ENCODE measurements around the gene UPK2.

Gene UPK2

GRCh38 chr11:118923721-118924587 is 32.1 kb upstream of the UPK2 start:
- Mint-ChIP-seq H3K27ac (peak overlapping the region; percentile 82), H3K27me3 (ENCODE audit: low read depth) (peaks cover 2% of the 10 kb centered on the region), H3K4me3 (peak overlapping the region; percentile 94), H3K4me1 (ENCODE audit: low read depth) (peaks cover 65% of the 10 kb centered on the region), H3K36me3 (ENCODE audit: low read depth) (peaks cover 23% of the 10 kb centered on the region), H3K9me3 (no peaks in the 10 kb centered on the region)
- DNase-seq (ENCODE audit: low spot score) = no peak

- Mint-ChIP-seq H3K27ac (peak overlapping the region; percentile 82), H3K27me3 (ENCODE audit: low read depth) (peaks cover 2% of the 10 kb centered on the region), H3K4me1 (ENCODE audit: low read depth) (peaks cover 60% of the 10 kb centered on the region), H3K9me3 (no peaks in the 10 kb centered on the region), H3K36me3 (ENCODE audit: low read depth) (peaks cover 21% of the 10 kb centered on the region), H3K4me3 (peak overlapping the region; percentile 94)
- DNase-seq (ENCODE audit: low spot score) = peak; percentile 38
Measured at GRCh38 chr11:118924591-118925585, 31.2 kb upstream of the UPK2 start.

- peak overlapping the region; percentile 98 for H3K4me3 Mint-ChIP-seq
- H3K27ac Mint-ChIP-seq = peak overlapping the region; percentile 94
- no peak for DNase-seq (ENCODE audit: low spot score)
- peaks cover 60% of the 10 kb centered on the region for H3K4me1 Mint-ChIP-seq (ENCODE audit: low read depth)
- H3K36me3 Mint-ChIP-seq (ENCODE audit: low read depth) = peaks cover 13% of the 10 kb centered on the region
- no peaks in the 10 kb centered on the region for H3K9me3 Mint-ChIP-seq
- H3K27me3 Mint-ChIP-seq (ENCODE audit: low read depth) = peaks cover 5% of the 10 kb centered on the region
Measured at GRCh38 chr11:118927554-118928100, 28.5 kb upstream of the UPK2 start.

- H3K36me3 Mint-ChIP-seq (ENCODE audit: low read depth) = peaks cover 10% of the 10 kb centered on the region
Measured at GRCh38 chr11:118928101-118928869, 27.8 kb upstream of the UPK2 start.

GRCh38 chr11:118928870-118929500 is 27.1 kb upstream of the UPK2 start:
- peak overlapping the region; percentile 98 for H3K4me3 Mint-ChIP-seq
- peaks cover 3% of the 10 kb centered on the region for H3K36me3 Mint-ChIP-seq (ENCODE audit: low read depth)
- peaks cover 49% of the 10 kb centered on the region for H3K4me1 Mint-ChIP-seq (ENCODE audit: low read depth)
- peak overlapping the region; percentile 94 for H3K27ac Mint-ChIP-seq
- H3K9me3 Mint-ChIP-seq = no peaks in the 10 kb centered on the region
- peak; percentile 46 for DNase-seq (ENCODE audit: low spot score)
- peaks cover 5% of the 10 kb centered on the region for H3K27me3 Mint-ChIP-seq (ENCODE audit: low read depth)

More at GRCh38 chr11:118928101-118928869, 27.8 kb upstream of the UPK2 start:
- H3K27me3 Mint-ChIP-seq (ENCODE audit: low read depth) = peaks cover 5% of the 10 kb centered on the region
- no peaks in the 10 kb centered on the region for H3K9me3 Mint-ChIP-seq
- peak overlapping the region; percentile 94 for H3K27ac Mint-ChIP-seq
- peak; percentile 87 for DNase-seq (ENCODE audit: low spot score)
- H3K4me3 Mint-ChIP-seq = peak overlapping the region; percentile 98
- peaks cover 56% of the 10 kb centered on the region for H3K4me1 Mint-ChIP-seq (ENCODE audit: low read depth)

GRCh38 chr11:118929501-118930093 is 26.5 kb upstream of the UPK2 start:
- Mint-ChIP-seq H3K36me3 (ENCODE audit: low read depth) (no peaks in the 10 kb centered on the region), H3K9me3 (no peaks in the 10 kb centered on the region), H3K27me3 (ENCODE audit: low read depth) (peaks cover 5% of the 10 kb centered on the region), H3K4me3 (peak overlapping the region; percentile 89), H3K4me1 (ENCODE audit: low read depth) (peaks cover 44% of the 10 kb centered on the region), H3K27ac (peak overlapping the region; percentile 94)
- peak; percentile 57 for DNase-seq (ENCODE audit: low spot score)

- Mint-ChIP-seq H3K36me3 (ENCODE audit: low read depth) (no peaks in the 10 kb centered on the region), H3K27me3 (ENCODE audit: low read depth) (peaks cover 5% of the 10 kb centered on the region), H3K4me1 (ENCODE audit: low read depth) (peaks cover 44% of the 10 kb centered on the region), H3K9me3 (no peaks in the 10 kb centered on the region), H3K27ac (peak overlapping the region; percentile 94), H3K4me3 (peak overlapping the region; percentile 89)
- peak; percentile 82 for DNase-seq (ENCODE audit: low spot score)
Measured at GRCh38 chr11:118930094-118930712, 25.9 kb upstream of the UPK2 start.

- H3K4me3 Mint-ChIP-seq = no peak overlapping the region
- H3K4me1 Mint-ChIP-seq (ENCODE audit: low read depth) = peaks cover 38% of the 10 kb centered on the region
- DNase-seq (ENCODE audit: low spot score) = no peak
- H3K36me3 Mint-ChIP-seq (ENCODE audit: low read depth) = no peaks in the 10 kb centered on the region
- peaks cover 3% of the 10 kb centered on the region for H3K27me3 Mint-ChIP-seq (ENCODE audit: low read depth)
- no peak overlapping the region for H3K27ac Mint-ChIP-seq
- no peaks in the 10 kb centered on the region for H3K9me3 Mint-ChIP-seq
Measured at GRCh38 chr11:118931571-118931970, 24.5 kb upstream of the UPK2 start.

GRCh38 chr11:118933486-118933885 is 22.6 kb upstream of the UPK2 start:
- Mint-ChIP-seq H3K27me3 (ENCODE audit: low read depth) (peaks cover 3% of the 10 kb centered on the region), H3K4me1 (ENCODE audit: low read depth) (peaks cover 19% of the 10 kb centered on the region), H3K36me3 (ENCODE audit: low read depth) (no peaks in the 10 kb centered on the region), H3K27ac (no peak overlapping the region), H3K9me3 (no peaks in the 10 kb centered on the region), H3K4me3 (no peak overlapping the region)
- no peak for DNase-seq (ENCODE audit: low spot score)

- Mint-ChIP-seq H3K4me3 (no peak overlapping the region), H3K9me3 (no peaks in the 10 kb centered on the region), H3K27ac (no peak overlapping the region), H3K4me1 (ENCODE audit: low read depth) (peaks cover 19% of the 10 kb centered on the region), H3K36me3 (ENCODE audit: low read depth) (no peaks in the 10 kb centered on the region), H3K27me3 (ENCODE audit: low read depth) (peaks cover 3% of the 10 kb centered on the region)
- no peak for DNase-seq (ENCODE audit: low spot score)
Measured at GRCh38 chr11:118935376-118935775, 20.7 kb upstream of the UPK2 start.

- DNase-seq (ENCODE audit: low spot score) = no peak
- H3K27me3 Mint-ChIP-seq (ENCODE audit: low read depth) = no peaks in the 10 kb centered on the region
- H3K9me3 Mint-ChIP-seq = no peaks in the 10 kb centered on the region
- no peaks in the 10 kb centered on the region for H3K36me3 Mint-ChIP-seq (ENCODE audit: low read depth)
- peak overlapping the region; percentile 27 for H3K27ac Mint-ChIP-seq
- H3K4me1 Mint-ChIP-seq (ENCODE audit: low read depth) = peaks cover 18% of the 10 kb centered on the region
- no peak overlapping the region for H3K4me3 Mint-ChIP-seq
Measured at GRCh38 chr11:118938491-118939403, 17.4 kb upstream of the UPK2 start.

Data from T-helper 2 cell treated with Interferon-gamma antibody and Interleukin-4, amounts not matched to agents 5 μg/mL and 100 μg/mL, for 36 hours (primary cell).